K562 (cell line): ENCODE measurements around the gene IL17RA.

Source experiments
- FOXA1 ChIP-seq: fragments of 450-650 bp; IDR thresholded peaks from 2 replicates; pipeline ENCODE4 v1.6.1; 2016; ENCODE audit warnings: mild to moderate bottlenecking, borderline replicate concordance
- FOXP1 ChIP-seq: sonication (generic); formaldehyde crosslinking; IDR thresholded peaks from 2 replicates; pipeline ENCODE4 v1.8.0; 2022; ENCODE audit warnings: mild to moderate bottlenecking, missing genetic modification reagents
- KLF13 ChIP-seq: fragments of 450-650 bp; IDR thresholded peaks from 2 replicates; pipeline ENCODE4 v1.6.1; 2016; ENCODE audit warnings: missing genetic modification characterization, low read depth, mild to moderate bottlenecking, missing compliant biosample characterization, moderate library complexity, borderline replicate concordance
- PHF8 ChIP-seq: fragments of 200-600 bp; sonication (generic); IDR thresholded peaks from 2 replicates; pipeline ENCODE4 v1.6.1; 2012; ENCODE audit warnings: mixed run types, mild to moderate bottlenecking, inconsistent platforms, low read length, moderate library complexity, borderline replicate concordance
- TEAD4 ChIP-seq, 2 experiments: sonication (generic) in 1 of 2; formaldehyde crosslinking in 1 of 2; IDR thresholded peaks; 2 replicates each; pipeline versions ENCODE4 v1.6.1 to v1.8.0; 2012 to 2022; ENCODE audit warnings: borderline replicate concordance in 1 of 2, inconsistent platforms in 1 of 2, low read length in 1 of 2, mild to moderate bottlenecking in 1 of 2, missing genetic modification reagents in 1 of 2
- ZNF12 ChIP-seq: sonication (generic); formaldehyde crosslinking; IDR thresholded peaks from 2 replicates; pipeline ENCODE4 v1.4.0; 2020; ENCODE audit warnings: mild to moderate bottlenecking, missing genetic modification reagents
- ZSCAN29 ChIP-seq: fragments of 450-650 bp; IDR thresholded peaks from 2 replicates; pipeline ENCODE4 v1.6.1; 2017
- ZZZ3 ChIP-seq: fragments of 450-650 bp; IDR thresholded peaks from 2 replicates; pipeline ENCODE4 v1.6.1; 2016; ENCODE audit warnings: antibody characterized with exemption, mild to moderate bottlenecking, moderate library complexity

GRCh38 chr22:17077255-17077654 lies 7.5 kb upstream of the IL17RA start:
- TF ChIP-seq PHF8 (no peak), ZNF12 (CRISPR knock-in tag) (no peak), ZSCAN29 (no peak), KLF13 (tag) (no peak), ZZZ3 (no peak), FOXP1 (CRISPR knock-in tag) (no peak), TEAD4 (IDR thresholded peaks at IDR 0.05; ENCODE audit: low read length) (no peak), TEAD4 (CRISPR knock-in tag; IDR thresholded peaks at IDR 0.05; ENCODE audit: borderline replicate concordance) (no peak), FOXA1 (no peak)
